Stimulated activated effector memory CD8-positive, alpha-beta T cell treated with anti-CD3 and anti-CD28 coated beads, Interleukin-12 subunit alpha, Interleukin-12 subunit beta, amount 100 ng/mL, for 72 hours (primary cell): ENCODE data around the gene SERPINA5.
A peak's percentile ranks its signal among the peaks of the same experiment; 100 is the strongest.

Experiments used
- ATAC-seq: fragments of 150-1000 bp; cut with Tn5 transposase; 2 replicates; pipeline ENCODE4 v1.10.0; 2021
- DNase-seq, 2 donors: peaks; one replicate each; pipeline ENCODE4 v3.0.0; 2021 to 2022; ENCODE audit warnings: low spot score in 2 of 2
- H3K27ac Mint-ChIP-seq: one replicate; pipeline ENCODE4 v1.8.0; 2022; ENCODE audit warnings: mild to moderate bottlenecking, mixed read lengths
- H3K36me3 Mint-ChIP-seq: one replicate; pipeline ENCODE4 v1.8.0; 2022; ENCODE audit warnings: mild to moderate bottlenecking, mixed read lengths
- H3K4me1 Mint-ChIP-seq: one replicate; pipeline ENCODE4 v1.8.0; 2022; ENCODE audit warnings: mixed read lengths
- H3K4me3 Mint-ChIP-seq: one replicate; pipeline ENCODE4 v1.8.0; 2022; ENCODE audit warnings: mild to moderate bottlenecking, mixed read lengths
- H3K9me3 Mint-ChIP-seq: one replicate; pipeline ENCODE4 v1.8.0; 2022; ENCODE audit warnings: mixed read lengths

The SERPINA5 gene

GRCh38 chr14:94547151-94547680 is 34.0 kb upstream of the SERPINA5 start:
- ATAC-seq (no peak), DNase-seq (no peak)
- H3K4me3 Mint-ChIP-seq, result no peak overlapping the region
- H3K4me1 Mint-ChIP-seq, result no peaks in the 10 kb centered on the region
- H3K36me3 Mint-ChIP-seq, result no peaks in the 10 kb centered on the region
- H3K9me3 Mint-ChIP-seq, result no peaks in the 10 kb centered on the region
- H3K27ac Mint-ChIP-seq, result no peak overlapping the region

- Mint-ChIP-seq H3K9me3 (no peaks in the 10 kb centered on the region), H3K4me1 (no peaks in the 10 kb centered on the region), H3K4me3 (no peak overlapping the region), H3K27ac (no peak overlapping the region), H3K36me3 (no peaks in the 10 kb centered on the region)
- DNase-seq (no peak), ATAC-seq (no peak)
Measured at GRCh38 chr14:94547726-94548125, 33.5 kb upstream of the SERPINA5 start.

- DNase-seq, result no peak
- H3K27ac Mint-ChIP-seq, result no peak overlapping the region
Measured at GRCh38 chr14:94548131-94548998, 32.9 kb upstream of the SERPINA5 start.

GRCh38 chr14:94548999-94549985 is 31.9 kb upstream of the SERPINA5 start:
- no peak overlapping the region for H3K27ac Mint-ChIP-seq
- peak; percentile 69 for ATAC-seq

More at GRCh38 chr14:94548131-94548998, 32.9 kb upstream of the SERPINA5 start:
- no peaks in the 10 kb centered on the region for H3K36me3 Mint-ChIP-seq
- peak; percentile 38 for ATAC-seq
- no peaks in the 10 kb centered on the region for H3K4me1 Mint-ChIP-seq
- H3K9me3 Mint-ChIP-seq, result no peaks in the 10 kb centered on the region
- no peak overlapping the region for H3K4me3 Mint-ChIP-seq

DNA sequence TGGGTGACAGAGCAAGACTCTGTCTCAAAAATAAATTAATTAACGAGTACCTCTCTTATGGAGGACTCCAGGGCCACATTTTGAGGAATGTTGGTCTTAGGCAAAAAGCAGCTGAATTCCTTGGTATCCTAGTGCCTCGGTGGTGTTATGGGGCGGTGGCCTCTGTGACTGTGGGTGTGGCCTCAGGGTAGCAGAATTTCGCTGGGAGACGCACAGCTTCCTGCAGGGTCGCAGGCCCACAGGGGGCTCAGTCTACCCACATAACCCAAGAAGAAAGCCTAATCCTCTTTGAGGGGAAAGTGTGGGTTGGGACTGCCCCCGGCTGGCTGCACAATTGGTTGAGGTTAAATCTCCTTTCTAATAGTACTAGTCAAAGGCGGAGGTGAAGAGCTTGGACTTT is 31.2 kb upstream of the SERPINA5 start:
- Mint-ChIP-seq H3K4me3 (no peak overlapping the region), H3K27ac (no peak overlapping the region), H3K4me1 (no peaks in the 10 kb centered on the region), H3K36me3 (no peaks in the 10 kb centered on the region), H3K9me3 (no peaks in the 10 kb centered on the region)
- no peak for DNase-seq
- ATAC-seq, result no peak

More at GRCh38 chr14:94548999-94549985, 31.9 kb upstream of the SERPINA5 start:
- no peaks in the 10 kb centered on the region for H3K9me3 Mint-ChIP-seq
- H3K4me3 Mint-ChIP-seq, result no peak overlapping the region
- H3K4me1 Mint-ChIP-seq, result no peaks in the 10 kb centered on the region
- H3K36me3 Mint-ChIP-seq, result no peaks in the 10 kb centered on the region
- DNase-seq, result peak; percentile 50 to 82

DNA sequence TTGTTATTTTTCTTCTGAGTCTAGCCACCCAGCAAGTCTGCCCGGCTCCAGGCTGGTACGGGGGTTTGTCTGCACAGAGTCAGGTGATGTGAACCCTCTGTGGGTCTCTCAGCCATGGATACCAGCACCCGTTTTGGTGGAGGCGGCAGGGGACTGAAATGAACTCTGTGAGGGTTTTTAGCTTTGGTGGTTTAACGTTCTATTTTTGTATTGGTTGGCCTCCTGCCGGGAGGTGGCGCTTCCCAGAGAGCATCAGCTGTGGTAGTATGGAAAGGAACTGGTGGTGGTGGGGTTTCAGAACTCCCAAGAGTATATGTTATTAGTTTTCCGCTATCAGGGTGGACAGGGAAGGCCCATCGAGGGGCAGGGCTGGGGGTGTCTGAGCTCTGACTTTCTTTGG is 25.2 kb upstream of the SERPINA5 start:
- Mint-ChIP-seq H3K27ac (no peak overlapping the region), H3K9me3 (peaks cover 9% of the 10 kb centered on the region), H3K36me3 (no peaks in the 10 kb centered on the region), H3K4me3 (no peak overlapping the region), H3K4me1 (no peaks in the 10 kb centered on the region)
- no peak for DNase-seq
- ATAC-seq, result no peak

DNA sequence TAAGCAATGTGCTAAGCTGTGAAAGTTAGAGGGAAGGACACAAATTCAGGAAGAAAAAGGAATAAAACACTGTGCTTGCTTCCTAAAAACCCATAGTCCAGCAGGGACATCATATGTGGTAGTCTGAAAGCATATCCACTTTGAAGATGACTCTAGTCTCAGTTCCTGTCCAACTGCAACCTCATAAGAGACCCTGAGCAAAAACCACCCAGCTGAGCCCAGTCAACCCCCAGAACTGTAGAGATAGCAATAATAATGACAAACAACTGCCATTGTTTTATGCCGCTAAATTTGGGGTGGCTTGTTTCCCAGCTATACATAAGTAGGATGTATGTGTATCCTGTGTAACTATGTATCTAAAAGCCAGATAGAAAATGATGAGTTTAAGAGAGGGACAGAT is 23.9 kb upstream of the SERPINA5 start:
- no peaks in the 10 kb centered on the region for H3K4me1 Mint-ChIP-seq
- no peak overlapping the region for H3K27ac Mint-ChIP-seq
- H3K4me3 Mint-ChIP-seq, result no peak overlapping the region
- ATAC-seq (no peak), DNase-seq (no peak)
- no peaks in the 10 kb centered on the region for H3K36me3 Mint-ChIP-seq
- peaks cover 9% of the 10 kb centered on the region for H3K9me3 Mint-ChIP-seq

GRCh38 chr14:94558842-94559241 is 22.4 kb upstream of the SERPINA5 start:
- Mint-ChIP-seq H3K4me1 (no peaks in the 10 kb centered on the region), H3K27ac (no peak overlapping the region), H3K4me3 (no peak overlapping the region), H3K36me3 (no peaks in the 10 kb centered on the region), H3K9me3 (peaks cover 9% of the 10 kb centered on the region)
- DNase-seq (no peak), ATAC-seq (no peak)

DNA sequence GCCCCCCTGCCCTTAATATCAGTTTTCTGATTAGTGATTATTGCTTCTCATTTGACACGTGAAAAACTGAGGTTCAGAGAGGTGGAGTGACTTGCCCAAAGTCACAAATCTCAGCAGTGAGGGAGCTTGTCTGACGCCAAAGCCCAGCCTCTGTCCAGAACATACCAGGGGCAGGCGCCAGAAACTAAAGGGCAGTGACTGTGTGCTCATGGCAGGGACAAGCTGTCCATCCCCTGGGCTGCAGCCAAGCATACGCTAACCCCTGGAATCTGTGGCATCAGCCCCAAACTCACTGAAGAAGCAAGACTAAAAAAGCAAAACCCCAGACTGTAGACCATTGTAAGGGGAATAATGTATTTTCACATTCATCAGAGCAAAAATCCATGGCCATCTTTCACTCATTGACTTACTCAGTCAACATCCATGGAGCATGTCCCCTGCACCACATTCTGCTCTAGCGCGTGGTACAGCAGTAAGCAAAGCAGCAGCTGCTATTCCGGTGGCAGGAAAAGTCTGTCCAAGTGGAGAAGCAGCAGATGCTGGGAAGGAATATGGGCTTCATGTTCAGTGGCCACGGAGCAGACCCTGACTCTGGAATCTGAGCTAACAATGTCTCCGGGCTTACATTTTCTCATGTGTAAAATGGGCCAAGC is 21.5 kb upstream of the SERPINA5 start:
- Mint-ChIP-seq H3K36me3 (no peaks in the 10 kb centered on the region), H3K9me3 (peaks cover 9% of the 10 kb centered on the region), H3K4me1 (no peaks in the 10 kb centered on the region), H3K4me3 (no peak overlapping the region), H3K27ac (no peak overlapping the region)
- DNase-seq (no peak), ATAC-seq (no peak)

GRCh38 chr14:94560291-94560665 is 20.9 kb upstream of the SERPINA5 start:
- Mint-ChIP-seq H3K4me1 (no peaks in the 10 kb centered on the region), H3K9me3 (peaks cover 9% of the 10 kb centered on the region), H3K27ac (no peak overlapping the region), H3K4me3 (no peak overlapping the region), H3K36me3 (no peaks in the 10 kb centered on the region)
- no peak for ATAC-seq
- DNase-seq, result no peak

DNA sequence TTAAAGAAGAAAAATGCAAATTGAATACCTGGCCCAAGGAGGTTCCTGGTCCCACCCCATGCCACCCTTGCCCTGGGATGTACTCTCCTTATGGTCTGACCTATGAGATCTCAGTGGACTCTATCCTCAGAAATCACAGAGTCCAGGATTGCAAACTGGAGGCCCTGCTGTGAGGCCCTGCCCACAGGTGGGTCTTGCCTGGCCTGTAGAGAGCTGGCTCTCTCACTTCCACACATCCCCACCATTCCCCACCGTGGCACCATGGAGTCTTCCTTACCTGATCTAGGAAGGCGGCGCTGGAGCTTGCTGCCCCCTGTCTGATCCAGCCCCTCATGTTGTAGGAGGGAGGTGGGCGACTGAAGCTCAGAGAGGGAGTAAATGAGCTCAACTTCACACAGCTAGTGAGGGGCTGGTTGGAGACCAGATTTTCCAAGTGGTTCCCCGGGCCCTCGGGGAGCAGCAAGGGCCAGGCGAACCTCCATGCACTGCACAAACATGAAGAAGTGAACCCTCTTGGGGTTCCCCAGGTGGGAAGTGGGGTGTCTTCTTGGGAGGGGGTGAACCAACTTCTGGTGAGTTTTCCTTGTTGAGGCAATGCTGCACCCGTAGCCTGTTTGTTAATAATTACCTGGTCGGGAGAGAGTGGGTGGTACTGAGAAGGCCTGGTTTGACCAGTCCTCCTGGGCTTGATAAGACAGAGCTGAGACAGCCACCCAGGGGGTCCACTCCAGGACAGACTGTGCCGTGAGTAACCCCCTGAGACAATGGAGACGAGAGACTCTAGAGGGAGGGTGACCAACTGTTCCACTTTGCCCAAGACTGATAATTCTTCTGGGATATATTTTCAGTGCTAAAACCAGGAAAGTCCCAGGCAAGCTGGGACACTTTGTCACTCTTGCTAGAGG is 20.2 kb upstream of the SERPINA5 start, which contains the start of gene SERPINA4:
Gene SERPINA4, plus strand, starts transcription at position 692 of the 905 bp plus-strand sequence. CDS start 2,041 bp downstream, outside the sequence.
- ATAC-seq (no peak), DNase-seq (no peak)
- no peak within 1 kb of the TSS for H3K4me3 Mint-ChIP-seq
- no peaks in the 10 kb centered on the region for H3K36me3 Mint-ChIP-seq
- peaks cover 3% of the 10 kb centered on the region for H3K9me3 Mint-ChIP-seq
- no peak within 1 kb of the TSS for H3K27ac Mint-ChIP-seq
- no peaks in the 10 kb centered on the region for H3K4me1 Mint-ChIP-seq

DNA sequence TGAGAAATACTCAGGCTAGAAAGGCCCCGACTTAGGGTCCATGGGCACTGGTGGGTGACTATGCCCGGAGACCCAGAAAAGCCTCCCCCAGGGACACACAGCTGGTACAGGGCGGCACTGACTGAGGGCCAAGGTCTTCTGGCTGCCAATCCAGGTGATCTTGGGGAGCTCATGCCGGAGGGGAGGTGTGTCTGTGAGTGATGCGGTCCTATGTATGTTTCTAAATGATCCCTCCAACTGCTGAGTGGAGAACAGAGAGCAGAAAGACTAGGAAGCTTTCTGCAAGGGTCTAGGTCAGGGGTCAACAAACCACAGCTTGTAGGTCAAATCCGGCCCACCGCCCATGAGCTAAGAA is 19.6 kb upstream of the SERPINA5 start:
- H3K36me3 Mint-ChIP-seq, result no peaks in the 10 kb centered on the region
- H3K9me3 Mint-ChIP-seq, result peaks cover 3% of the 10 kb centered on the region
- no peaks in the 10 kb centered on the region for H3K4me1 Mint-ChIP-seq
- no peak overlapping the region for H3K27ac Mint-ChIP-seq
- ATAC-seq (no peak), DNase-seq (no peak)
- H3K4me3 Mint-ChIP-seq, result no peak overlapping the region

- ATAC-seq, result no peak
- H3K4me1 Mint-ChIP-seq, result no peaks in the 10 kb centered on the region
- H3K9me3 Mint-ChIP-seq, result no peaks in the 10 kb centered on the region
- no peak overlapping the region for H3K27ac Mint-ChIP-seq
- no peaks in the 10 kb centered on the region for H3K36me3 Mint-ChIP-seq
- no peak for DNase-seq
- no peak overlapping the region for H3K4me3 Mint-ChIP-seq
Measured at GRCh38 chr14:94562022-94562421, 19.2 kb upstream of the SERPINA5 start.
